ENCODE measurements around the gene LOC128125822.
A peak's percentile ranks its signal among the peaks of the same experiment; 100 is the strongest.

Gene LOC128125822

GRCh38 chr6:63556369-63556768, 15.9 kb upstream of the LOC128125822 start:
- no peak for DNase-seq

GRCh38 chr6:63558278-63558677, 14.0 kb upstream of the LOC128125822 start:
- no peak for DNase-seq

GRCh38 chr6:63560801-63561287, 11.4 kb upstream of the LOC128125822 start:
- no peak for DNase-seq

GRCh38 chr6:63561288-63561687, 11.0 kb upstream of the LOC128125822 start:
- no peak for DNase-seq

GRCh38 chr6:63563235-63563634, 9.0 kb upstream of the LOC128125822 start:
- no peak for DNase-seq

- DNase-seq, result no peak
Observed at GRCh38 chr6:63565058-63565726, 7.1 kb upstream of the LOC128125822 start.

GRCh38 chr6:63565727-63566596, 6.3 kb upstream of the LOC128125822 start:
- no peak for DNase-seq

GRCh38 chr6:63567966-63568365, 4.3 kb upstream of the LOC128125822 start:
- no peak for DNase-seq

- DNase-seq, result peak in 3 of 14 donors; percentile 41 to 76 (median 74)
Observed at GRCh38 chr6:63571361-63572043, 778 bp upstream of the LOC128125822 start.

- peak in 2 of 14 donors; percentile 57 to 70 for DNase-seq
Observed at GRCh38 chr6:63572747-63573075, 431 bp downstream of the LOC128125822 start.

- peak in 13 of 14 donors; percentile 25 to 87 (median 67) for DNase-seq
Observed at GRCh38 chr6:63573076-63573898, 1.0 kb downstream of the LOC128125822 start.

- DNase-seq, result peak in 1 of 14 donors; percentile 1
Observed at GRCh38 chr6:63573899-63574553, 1.7 kb downstream of the LOC128125822 start.

GRCh38 chr6:63574554-63574900, 2.2 kb downstream of the LOC128125822 start:
- DNase-seq, result no peak

- no peak for DNase-seq
Observed at GRCh38 chr6:63576147-63576772, 4.0 kb downstream of the LOC128125822 start.

GRCh38 chr6:63576985-63577712, 4.9 kb downstream of the LOC128125822 start:
- no peak for DNase-seq

- DNase-seq, result no peak
Observed at GRCh38 chr6:63578757-63579156, 6.5 kb downstream of the LOC128125822 start.

GRCh38 chr6:63579937-63580703, 7.8 kb downstream of the LOC128125822 start:
- no peak for DNase-seq

- no peak for DNase-seq
Observed at GRCh38 chr6:63580704-63580961, 8.4 kb downstream of the LOC128125822 start.

- no peak for DNase-seq
Observed at GRCh38 chr6:63581355-63582013, 9.2 kb downstream of the LOC128125822 start.
